Measurements from ENCODE around the gene CEACAM7.
"Not testable (repeated sequence)": the region's sequence is repeated elsewhere in the genome, so short reads cannot be mapped to it uniquely, and the experiment has no call there.

CEACAM7 gene

GRCh38 chr19:41656756-41657155 lies 31.3 kb downstream of the CEACAM7 start:
- DNase-seq (ENCODE audit: low spot score), result not testable (repeated sequence)

DNA sequence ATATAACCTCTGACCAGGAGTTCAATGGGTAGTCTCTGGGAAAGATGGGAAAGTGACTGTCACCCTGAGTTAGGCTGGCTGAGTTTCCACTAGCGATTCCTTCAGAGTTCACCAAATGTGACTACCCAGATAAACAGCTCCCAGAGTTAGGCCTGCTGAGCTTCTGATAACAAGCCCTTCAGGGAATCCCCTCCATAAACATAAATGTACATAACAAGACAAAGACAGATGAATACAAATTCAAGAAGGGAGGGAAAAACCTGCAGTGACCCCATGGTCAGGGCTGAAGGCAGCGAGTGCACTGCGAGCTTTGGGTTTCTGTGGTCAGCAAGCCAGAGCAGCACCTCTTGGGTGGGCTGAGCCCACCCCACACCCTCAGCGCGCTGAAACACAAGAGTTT lies 35.8 kb downstream of the CEACAM7 start:
- DNase-seq (ENCODE audit: low spot score), result no peak

GRCh38 chr19:41649827-41650226 lies 38.2 kb downstream of the CEACAM7 start:
- no peak for DNase-seq (ENCODE audit: low spot score)

GRCh38 chr19:41646589-41647204 lies 41.4 kb downstream of the CEACAM7 start:
- peak; percentile 17 for DNase-seq (ENCODE audit: low spot score)

GRCh38 chr19:41641879-41642485 lies 46.1 kb downstream of the CEACAM7 start:
- DNase-seq (ENCODE audit: low spot score), result peak; percentile 65

DNA sequence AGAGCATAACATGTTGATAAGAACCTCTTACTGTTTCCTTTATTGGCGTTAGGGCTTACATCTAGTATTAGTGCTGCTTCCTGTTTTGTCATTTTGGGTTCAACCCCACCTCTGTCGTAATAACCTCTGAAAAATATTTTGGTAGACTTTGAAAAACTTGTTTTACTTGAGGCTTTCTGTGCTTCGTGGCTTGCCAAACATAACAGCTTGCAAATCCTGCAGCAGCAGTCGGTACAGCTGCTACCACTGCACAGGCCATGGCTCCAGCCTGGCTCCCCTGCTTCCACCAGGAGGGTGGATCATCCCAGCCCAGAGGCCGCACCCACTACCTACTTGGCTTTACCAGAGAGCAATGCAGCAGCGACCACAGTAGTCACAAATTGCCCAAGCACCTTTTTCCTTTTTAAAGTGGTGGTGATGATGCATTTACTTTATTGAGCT lies 49.4 kb downstream of the CEACAM7 start:
- DNase-seq (ENCODE audit: low spot score), result no peak

- DNase-seq (ENCODE audit: low spot score), result no peak
These were observed 50.6 kb downstream of the CEACAM7 start for GRCh38 chr19:41637484-41637883.

DNA sequence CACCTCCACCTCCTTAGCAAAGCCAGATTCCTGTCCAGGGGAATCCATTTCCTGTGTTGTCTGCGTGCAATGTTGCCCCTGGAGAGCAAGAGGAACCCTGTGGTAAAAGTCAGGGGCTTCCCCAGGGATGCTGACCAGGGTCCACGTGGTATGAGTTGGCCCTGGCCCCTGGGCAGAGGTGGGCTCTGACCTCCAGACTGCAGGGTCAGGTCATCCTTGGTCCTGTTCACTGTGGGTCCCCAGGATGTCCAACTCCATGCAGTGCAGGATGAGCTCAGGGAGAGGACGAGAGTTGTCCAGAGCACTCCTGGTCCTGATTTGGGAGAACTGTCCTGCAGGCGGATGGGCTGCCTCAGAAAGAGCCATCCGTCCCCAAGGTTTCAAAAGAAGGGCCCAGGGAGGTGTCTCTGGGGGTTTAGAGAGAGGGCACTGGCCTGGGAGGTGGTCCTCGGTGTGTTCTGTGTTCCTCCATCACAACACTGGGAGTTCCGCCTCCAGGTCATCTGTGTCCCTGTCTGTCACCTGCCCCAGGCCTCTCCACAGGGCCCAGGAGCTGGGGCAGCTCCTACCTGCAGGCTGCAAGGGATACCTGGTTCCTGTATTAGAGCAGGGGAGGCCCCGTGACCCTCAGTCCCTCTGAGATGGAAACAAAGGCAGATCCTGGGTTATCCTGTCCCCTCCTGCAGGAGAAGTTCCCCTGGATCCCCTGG lies 59.9 kb downstream of the CEACAM7 start:
- no peak for DNase-seq (ENCODE audit: low spot score)

DNA sequence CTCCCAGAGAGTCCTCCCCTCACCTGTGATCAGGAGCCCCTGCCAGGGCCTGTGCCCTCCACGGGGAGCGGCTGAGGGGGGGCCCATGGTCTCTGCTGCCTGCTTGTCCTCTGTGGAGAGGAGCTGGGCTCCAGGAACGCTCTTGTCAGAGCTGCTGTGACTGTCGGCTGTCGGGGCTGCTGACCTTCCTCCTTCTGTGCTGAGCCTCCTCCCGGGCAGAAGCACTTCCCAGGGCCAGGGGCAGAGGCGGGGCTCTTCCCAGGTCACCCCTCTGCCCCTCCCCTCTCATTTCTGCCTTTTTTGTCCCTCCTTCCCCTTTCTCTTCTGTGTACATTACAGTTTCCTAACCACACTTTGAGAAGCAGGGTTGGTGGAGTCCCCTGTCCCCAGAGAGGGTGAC lies 61.2 kb downstream of the CEACAM7 start, which contains the start of gene CEACAM4:
Gene CEACAM4 (minus strand): TSS at position 198 of the 400 bp plus-strand sequence. CDS start 111 bp downstream, at position 87.
- DNase-seq (ENCODE audit: low spot score), result no peak

DNA sequence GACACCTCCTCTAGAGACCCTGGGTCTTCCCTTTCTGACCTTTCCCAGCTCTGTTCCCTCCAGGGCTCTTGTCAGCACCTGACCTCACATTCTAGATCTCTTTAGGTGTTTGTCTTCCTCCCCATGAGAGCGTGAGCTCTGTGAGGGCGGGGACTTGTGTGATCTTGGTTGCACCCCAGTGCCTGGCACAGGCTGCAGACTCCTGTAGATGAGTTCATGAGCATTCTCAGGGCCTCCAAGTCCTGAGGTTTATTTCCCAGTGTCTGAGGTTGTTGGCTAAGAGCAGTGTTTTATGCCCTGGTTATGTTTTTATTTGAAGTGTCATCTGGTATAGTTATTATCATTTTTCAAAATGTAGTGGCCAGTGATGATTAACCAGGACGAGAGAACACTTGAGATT lies 61.8 kb downstream of the CEACAM7 start:
- no peak for DNase-seq (ENCODE audit: low spot score)

DNA sequence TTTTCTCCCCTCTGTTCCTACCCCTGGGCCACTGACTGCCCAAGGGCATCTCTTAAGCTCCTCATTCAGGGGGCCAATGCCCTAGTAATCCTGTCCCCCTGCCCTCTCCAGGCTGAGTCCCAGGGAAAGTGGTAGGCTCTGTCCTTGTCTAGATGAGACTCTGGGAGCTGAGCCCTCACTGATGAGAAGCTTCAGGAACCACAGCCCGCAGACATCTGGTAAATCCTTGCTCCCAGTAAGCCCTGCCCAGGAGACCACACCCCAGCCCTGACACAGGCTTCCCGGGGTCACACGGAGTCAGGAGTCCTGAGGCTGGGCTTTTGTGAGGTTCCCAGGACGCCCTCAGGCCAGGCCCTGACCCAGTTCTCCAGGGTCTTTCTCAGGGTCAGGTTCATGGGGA lies 63.1 kb downstream of the CEACAM7 start:
- DNase-seq (ENCODE audit: low spot score), result no peak

GRCh38 chr19:41624515-41624914 lies 63.6 kb downstream of the CEACAM7 start:
- DNase-seq (ENCODE audit: low spot score), result no peak

- DNase-seq (ENCODE audit: low spot score), result no peak
These were observed 64.7 kb downstream of the CEACAM7 start for GRCh38 chr19:41623360-41623759.

Data from hematopoietic multipotent progenitor cell treated with erythropoietin and hydrocortisone succinate and interleukin-3 and kit ligand, for 17 days (in vitro differentiated cells).